ENCODE measurements around the gene CARD14.
A peak's percentile ranks its signal among the peaks of the same experiment; 100 is the strongest.

- TF ChIP-seq POLR2AphosphoS5 (IDR thresholded peaks at IDR 0.05; ENCODE audit: low read depth, low read length) (peak; percentile 86), POLR2A (IDR thresholded peaks at IDR 0.05; ENCODE audit: low read depth, low read length) (peak; percentile 93; the same call in 1 of the 2 replicates), TAF1 (IDR thresholded peaks at IDR 0.05; ENCODE audit: borderline replicate concordance, low read depth, low read length) (peak; percentile 5; the same call in 1 of the 2 replicates)
Measured at GRCh38 chr17:80147035-80147822, 22.6 kb upstream of the CARD14 start, which contains the start of gene EIF4A3.
